Measurements from ENCODE around the gene NOG. TPM values are rescaled to one million over a fixed set of nuclear protein-coding genes. Genes with fewer than 3 reads are reported as not detected.

Gene NOG
- total RNA-seq, result not detected in 2 replicates

GRCh38 chr17:56593646-56594319, at the start of gene NOG:
NOG (plus strand) TSS chr17:56593699; CDS start chr17:56594224, 525 bp downstream.

Other genes starting within 250 kb of the NOG start
- gene C17orf67, start 240.2 kb downstream of the NOG start, total RNA-seq, result 0.31 and 0.39 TPM in 2 replicates
- gene DGKE, start 240.5 kb downstream of the NOG start, total RNA-seq, result 1.5 and 4.3 TPM in 2 replicates